ENCODE data around the gene SGK1. TPM values are rescaled to one million over a fixed set of nuclear protein-coding genes. Genes with fewer than 3 reads are reported as not detected.
A peak's percentile ranks its signal among the peaks of the same experiment; 100 is the strongest.

The SGK1 gene
- total RNA-seq, 2 experiments from 2014 or later, result 117 to 120 TPM

GRCh38 chr6:134356405-134356804 is 38.5 kb upstream of the SGK1 start:
- Histone ChIP-seq H3K27ac (ENCODE audit: low read depth in 1 of 2, low read length in 2 of 2) (no peak overlapping the region), H3K27me3 (ENCODE audit: control insufficient read depth in 1 of 2, insufficient read depth in 2 of 2, low read length in 2 of 2) (no peaks in the 10 kb centered on the region), H3K9me3 (ENCODE audit: control insufficient read depth in 1 of 2, insufficient read depth in 1 of 2, low read length in 2 of 2) (peaks cover 0 to 11% of the 10 kb centered on the region in 2 experiments), H3K36me3 (ENCODE audit: insufficient read depth, low read length) (no peaks in the 10 kb centered on the region), H3K4me3 (ENCODE audit: low read length) (no peak overlapping the region), H3K4me1 (ENCODE audit: insufficient read depth, low read length) (peaks cover 9% of the 10 kb centered on the region)
- no peaks in the 10 kb centered on the region for H3K27me3 Mint-ChIP-seq
- CTCF ChIA-PET, result no interaction called here
- H3K27ac Mint-ChIP-seq, result no peak overlapping the region
- H3K36me3 Mint-ChIP-seq (ENCODE audit: low read depth), result no peaks in the 10 kb centered on the region
- peaks cover 24% of the 10 kb centered on the region for H3K4me1 Mint-ChIP-seq (ENCODE audit: low read depth)
- no peak overlapping the region for H3K4me3 Mint-ChIP-seq
- DNase-seq, result no peak
- TF ChIP-seq CTCF (IDR thresholded peaks at IDR 0.05), result no peak
- H3K9me3 Mint-ChIP-seq, result peaks cover 3% of the 10 kb centered on the region
- POLR2A ChIA-PET, result no interaction called here
- intact Hi-C loops (cut with DNase I, micrococcal nuclease), result loop anchor here in 1 of 2 experiments (10.0 kb wide), 1 partner anchor 112 kb away; no protein-coding TSS in a partner anchor
- no peak for ATAC-seq (ENCODE audit: poor library complexity)

- no peak for TF ChIP-seq CTCF (IDR thresholded peaks at IDR 0.05)
- peak overlapping the region; percentile 84 for H3K27ac Mint-ChIP-seq
- intact Hi-C loops (cut with DNase I, micrococcal nuclease), result loop anchor here in 1 of 2 experiments (10.0 kb wide), 1 partner anchor 108 kb away; no protein-coding TSS in a partner anchor
- Histone ChIP-seq H3K27me3 (ENCODE audit: control insufficient read depth in 1 of 2, insufficient read depth in 2 of 2, low read length in 2 of 2) (no peaks in the 10 kb centered on the region), H3K4me1 (ENCODE audit: insufficient read depth, low read length) (peaks cover 12% of the 10 kb centered on the region), H3K36me3 (ENCODE audit: insufficient read depth, low read length) (no peaks in the 10 kb centered on the region), H3K4me3 (ENCODE audit: low read length) (no peak overlapping the region), H3K9me3 (ENCODE audit: control insufficient read depth in 1 of 2, insufficient read depth in 1 of 2, low read length in 2 of 2) (peaks cover 0 to 11% of the 10 kb centered on the region in 2 experiments), H3K27ac (ENCODE audit: low read depth in 1 of 2, low read length in 2 of 2) (no peak overlapping the region)
- CTCF ChIA-PET, result interaction anchor here (1.1 kb wide), 1 partner anchor 288 kb away, joined by 3 read pairs; no protein-coding TSS in a partner anchor
- POLR2A ChIA-PET, result interaction anchor here (0.7 to 2.7 kb wide), 5 partner anchors 18 to 175 kb away, joined by 3 to 7 read pairs (median 3); partner anchors contain the start of gene SGK1
- no peak for ATAC-seq (ENCODE audit: poor library complexity)
- peaks cover 3% of the 10 kb centered on the region for H3K9me3 Mint-ChIP-seq
- peaks cover 27% of the 10 kb centered on the region for H3K4me1 Mint-ChIP-seq (ENCODE audit: low read depth)
- no peaks in the 10 kb centered on the region for H3K27me3 Mint-ChIP-seq
- no peak for DNase-seq
- H3K36me3 Mint-ChIP-seq (ENCODE audit: low read depth), result no peaks in the 10 kb centered on the region
- H3K4me3 Mint-ChIP-seq, result no peak overlapping the region
Measured at GRCh38 chr6:134352786-134353480, 35.0 kb upstream of the SGK1 start.

- intact Hi-C loops (cut with DNase I, micrococcal nuclease), result loop anchor here in 1 of 2 experiments (10.0 kb wide), 1 partner anchor 107 kb away; no protein-coding TSS in a partner anchor
- peak overlapping the region; percentile 45 for H3K4me3 ChIP-seq (ENCODE audit: low read length)
Measured at GRCh38 chr6:134351615-134352474, 33.9 kb upstream of the SGK1 start.

More at GRCh38 chr6:134351615-134352474, 33.9 kb upstream of the SGK1 start:
- ChIA-PET CTCF (interaction anchor here (1.1 kb wide), 1 partner anchor 289 kb away, joined by 3 read pairs; no protein-coding TSS in a partner anchor), POLR2A (interaction anchor here (0.8 to 2.7 kb wide), 8 partner anchors 10 to 174 kb away, joined by 3 to 7 read pairs (median 3); no protein-coding TSS in a partner anchor)
- Mint-ChIP-seq H3K4me1 (ENCODE audit: low read depth) (peaks cover 27% of the 10 kb centered on the region), H3K9me3 (peaks cover 3% of the 10 kb centered on the region), H3K27me3 (no peaks in the 10 kb centered on the region), H3K36me3 (ENCODE audit: low read depth) (no peaks in the 10 kb centered on the region), H3K27ac (peak overlapping the region; percentile 84), H3K4me3 (peak overlapping the region; percentile 84)
- Histone ChIP-seq H3K4me1 (ENCODE audit: insufficient read depth, low read length) (peaks cover 12% of the 10 kb centered on the region), H3K36me3 (ENCODE audit: insufficient read depth, low read length) (no peaks in the 10 kb centered on the region), H3K27ac (ENCODE audit: low read depth in 1 of 2, low read length in 2 of 2) (peak overlapping the region in 1 of 2 donors; percentile 53), H3K27me3 (ENCODE audit: control insufficient read depth in 1 of 2, insufficient read depth in 2 of 2, low read length in 2 of 2) (no peaks in the 10 kb centered on the region), H3K9me3 (ENCODE audit: control insufficient read depth in 1 of 2, insufficient read depth in 1 of 2, low read length in 2 of 2) (peaks cover 0 to 9% of the 10 kb centered on the region in 2 experiments)
- peak in 3 of 14 experiments; percentile 27 to 28 (median 28) for DNase-seq
- no peak for TF ChIP-seq CTCF (IDR thresholded peaks at IDR 0.05)
- ATAC-seq (ENCODE audit: poor library complexity), result peak; percentile 55

All from CD4-positive, alpha-beta T cell (primary cell).